Neural progenitor cell (in vitro differentiated cells): Measurements from ENCODE around the gene MIR17HG. TPM values are rescaled to one million over a fixed set of nuclear protein-coding genes. Genes with fewer than 3 reads are reported as not detected.

Experiments used
- DNase-seq: peaks from one replicate; pipeline ENCODE4 v3.0.0-alpha.2; 2016; ENCODE audit warnings: low spot score
- H2AFZ ChIP-seq: fragments of 200-600 bp; sonication (generic); replicated peaks from 2 replicates; pipeline ENCODE4 v1.6.1; 2016; ENCODE audit warnings: antibody characterized with exemption
- H3F3A ChIP-seq: fragments of 200-600 bp; sonication (generic); 2 replicates; pipeline ENCODE4 v1.6.1; 2016; ENCODE audit warnings: antibody characterized with exemption, low read depth
- H3K27ac ChIP-seq: fragments of 200-600 bp; sonication (generic); 2 replicates; pipeline ENCODE4 v1.5.1; 2016; ENCODE audit warnings: mild to moderate bottlenecking
- H3K27me3 ChIP-seq: fragments of 200-600 bp; sonication (generic); 2 replicates; pipeline ENCODE4 v1.6.1; 2016; ENCODE audit warnings: mild to moderate bottlenecking, moderate library complexity
- H3K36me3 ChIP-seq: fragments of 200-600 bp; sonication (generic); 2 replicates; pipeline ENCODE4 v1.5.1; 2016
- H3K4me1 ChIP-seq: fragments of 200-600 bp; sonication (generic); 2 replicates; pipeline ENCODE4 v1.6.1; 2016; ENCODE audit warnings: mixed run types
- H3K4me2 ChIP-seq: fragments of 200-600 bp; sonication (generic); 2 replicates; pipeline ENCODE4 v1.6.1; 2016
- H3K4me3 ChIP-seq: fragments of 200-600 bp; sonication (generic); 2 replicates; pipeline ENCODE4 v1.5.1; 2016
- H3K79me2 ChIP-seq: fragments of 200-600 bp; sonication (generic); 2 replicates; pipeline ENCODE4 v1.6.1; 2016; ENCODE audit warnings: low read depth
- H3K9ac ChIP-seq: fragments of 200-600 bp; sonication (generic); 2 replicates; pipeline ENCODE4 v1.6.1; 2016
- H3K9me3 ChIP-seq: fragments of 200-600 bp; sonication (generic); 2 replicates; pipeline ENCODE4 v1.5.1; 2016; ENCODE audit warnings: low read depth
- H4K20me1 ChIP-seq: fragments of 200-600 bp; sonication (generic); 2 replicates; pipeline ENCODE4 v1.6.1; 2016; ENCODE audit warnings: low read depth
- H3K27ac Mint-ChIP-seq: 3 replicates; pipeline ENCODE4 v1.8.0; 2021; ENCODE audit warnings: mixed read lengths
- H3K27me3 Mint-ChIP-seq: 2 replicates; pipeline ENCODE4 v1.8.0; 2022; ENCODE audit warnings: low read depth, mild to moderate bottlenecking, inconsistent platforms, moderate library complexity, mixed read lengths; ENCODE audit not compliant: insufficient read depth
- H3K36me3 Mint-ChIP-seq: 3 replicates; pipeline ENCODE4 v1.8.0; 2021; ENCODE audit warnings: mixed read lengths
- H3K4me1 Mint-ChIP-seq: 3 replicates; pipeline ENCODE4 v1.8.0; 2021; ENCODE audit warnings: mixed read lengths
- H3K4me3 Mint-ChIP-seq: 3 replicates; pipeline ENCODE4 v1.8.0; 2021; ENCODE audit warnings: mild to moderate bottlenecking, moderate library complexity, mixed read lengths
- H3K9me3 Mint-ChIP-seq: 3 replicates; pipeline ENCODE4 v1.8.0; 2020; ENCODE audit warnings: mixed read lengths
- CTCF ChIP-seq: fragments of 200-600 bp; sonication (generic); IDR thresholded peaks from 2 replicates; pipeline ENCODE4 v1.5.1; 2017; ENCODE audit warnings: antibody characterized with exemption, mild to moderate bottlenecking
- EZH2 ChIP-seq: fragments of 200-600 bp; sonication (generic); IDR thresholded peaks from 2 replicates; pipeline ENCODE4 v1.6.1; 2017; ENCODE audit warnings: antibody characterized with exemption, mild to moderate bottlenecking, moderate library complexity
- EZH2phosphoT487 ChIP-seq: fragments of 200-600 bp; sonication (generic); IDR thresholded peaks from 2 replicates; pipeline ENCODE4 v1.6.1; 2017; ENCODE audit warnings: antibody characterized with exemption
- total RNA-seq: library from RNA; depleted of rRNA; stranded (reverse); fragments of >200 nt; gene quantifications from 2 replicates; pipeline ENCODE4 v1.2.3, GENCODE V29; 2015; ENCODE audit warnings: low replicate concordance

MIR17HG gene
- total RNA-seq, 1 donor from 2014 or later, result 69.7 TPM

- H3K9ac ChIP-seq, result no peak overlapping the region
- no peaks in the 10 kb centered on the region for H4K20me1 ChIP-seq
- no peaks in the 10 kb centered on the region for H3K9me3 ChIP-seq
- Mint-ChIP-seq H3K9me3 (no peaks in the 10 kb centered on the region), H3K4me3 (no peak overlapping the region), H3K27ac (no peak overlapping the region), H3K4me1 (no peaks in the 10 kb centered on the region), H3K27me3 (no peaks in the 10 kb centered on the region), H3K36me3 (no peaks in the 10 kb centered on the region)
- no peaks in the 10 kb centered on the region for H3K79me2 ChIP-seq
- no peak for DNase-seq
- H2AFZ ChIP-seq, result no peak overlapping the region
- H3K36me3 ChIP-seq, result no peaks in the 10 kb centered on the region
- H3K27me3 ChIP-seq, result no peaks in the 10 kb centered on the region
- TF ChIP-seq EZH2 (no peak), CTCF (no peak), EZH2phosphoT487 (no peak)
- H3K4me3 ChIP-seq, result no peak overlapping the region
- H3K4me1 ChIP-seq, result no peaks in the 10 kb centered on the region
- no peak overlapping the region for H3K27ac ChIP-seq
- no peak overlapping the region for H3K4me2 ChIP-seq
- H3F3A ChIP-seq, result no peaks in the 10 kb centered on the region
These were observed 24.1 kb upstream of the MIR17HG start for GRCh38 chr13:91323349-91323748.

- no peaks in the 10 kb centered on the region for H3K9me3 Mint-ChIP-seq
These were observed 21.3 kb upstream of the MIR17HG start for GRCh38 chr13:91326146-91326545.

GRCh38 chr13:91328726-91329125 lies 18.8 kb upstream of the MIR17HG start:
- Histone ChIP-seq H3K4me2 (no peak overlapping the region), H3K4me3 (no peak overlapping the region), H4K20me1 (no peaks in the 10 kb centered on the region), H3K79me2 (no peaks in the 10 kb centered on the region), H3F3A (no peaks in the 10 kb centered on the region), H3K4me1 (no peaks in the 10 kb centered on the region), H3K9ac (no peak overlapping the region), H3K27me3 (peaks cover 4% of the 10 kb centered on the region), H3K9me3 (no peaks in the 10 kb centered on the region), H3K36me3 (no peaks in the 10 kb centered on the region), H2AFZ (no peak overlapping the region), H3K27ac (no peak overlapping the region)
- Mint-ChIP-seq H3K4me3 (no peak overlapping the region), H3K4me1 (no peaks in the 10 kb centered on the region), H3K27me3 (no peaks in the 10 kb centered on the region), H3K27ac (no peak overlapping the region), H3K36me3 (no peaks in the 10 kb centered on the region), H3K9me3 (no peaks in the 10 kb centered on the region)
- no peak for TF ChIP-seq EZH2
- no peak for TF ChIP-seq CTCF
- TF ChIP-seq EZH2phosphoT487, result no peak
- DNase-seq, result no peak

More at GRCh38 chr13:91326146-91326545, 21.3 kb upstream of the MIR17HG start:
- Histone ChIP-seq H3K27ac (no peak overlapping the region), H3K36me3 (no peaks in the 10 kb centered on the region), H3K4me1 (no peaks in the 10 kb centered on the region), H3F3A (no peaks in the 10 kb centered on the region), H3K9me3 (no peaks in the 10 kb centered on the region), H3K9ac (no peak overlapping the region), H3K4me2 (no peak overlapping the region), H3K4me3 (no peak overlapping the region), H3K79me2 (no peaks in the 10 kb centered on the region), H2AFZ (no peak overlapping the region), H4K20me1 (no peaks in the 10 kb centered on the region), H3K27me3 (peaks cover 4% of the 10 kb centered on the region)
- Mint-ChIP-seq H3K36me3 (no peaks in the 10 kb centered on the region), H3K4me3 (no peak overlapping the region), H3K27me3 (no peaks in the 10 kb centered on the region), H3K4me1 (no peaks in the 10 kb centered on the region), H3K27ac (no peak overlapping the region)
- no peak for DNase-seq
- TF ChIP-seq EZH2phosphoT487, result no peak

- Histone ChIP-seq H3K4me2 (no peak overlapping the region), H3F3A (no peaks in the 10 kb centered on the region), H3K27ac (no peak overlapping the region), H3K9me3 (no peaks in the 10 kb centered on the region), H2AFZ (no peak overlapping the region), H3K36me3 (no peaks in the 10 kb centered on the region), H3K9ac (no peak overlapping the region), H3K27me3 (peaks cover 4% of the 10 kb centered on the region), H4K20me1 (no peaks in the 10 kb centered on the region), H3K79me2 (no peaks in the 10 kb centered on the region), H3K4me3 (no peak overlapping the region), H3K4me1 (no peaks in the 10 kb centered on the region)
- DNase-seq, result no peak
- no peak for TF ChIP-seq EZH2
- TF ChIP-seq CTCF, result no peak
- TF ChIP-seq EZH2phosphoT487, result no peak
- H3K27ac Mint-ChIP-seq, result no peak overlapping the region
- no peaks in the 10 kb centered on the region for H3K9me3 Mint-ChIP-seq
- no peaks in the 10 kb centered on the region for H3K4me1 Mint-ChIP-seq
- no peaks in the 10 kb centered on the region for H3K36me3 Mint-ChIP-seq
- H3K4me3 Mint-ChIP-seq, result no peak overlapping the region
- H3K27me3 Mint-ChIP-seq, result no peaks in the 10 kb centered on the region
These were observed 17.8 kb upstream of the MIR17HG start for GRCh38 chr13:91329733-91330132.
